T-cell (primary cell): ENCODE measurements around the gene RAP2B. TPM values are rescaled to one million over a fixed set of nuclear protein-coding genes. Genes with fewer than 3 reads are reported as not detected.

Experiments used
- ATAC-seq, 4 experiments: fragments of 200-7000 bp in 3 of 4; fragments of 150-1000 bp in 1 of 4; cut with Tn5 transposase; replicated peaks in 1 of 4; 1 replicate in 3 of 4; 2 replicates in 1 of 4; pipeline ENCODE4 v1.10.0; 2021; ENCODE audit warnings: moderate library complexity in 3 of 4, mild to moderate bottlenecking in 2 of 4, moderate number of reproducible peaks in 1 of 4
- CTCF ChIA-PET, 2 donors: fragments of 300-600 bp; sonication (Branson Sonifier 250); formaldehyde crosslinking; loops; one replicate each; lab custom pipeline; 2022; ENCODE audit warnings: antibody characterized with exemption in 2 of 2; lab: Charles Lee
- POLR2A ChIA-PET, 2 donors: fragments of 300-600 bp; sonication (Branson Sonifier 250); formaldehyde crosslinking; loops; one replicate each; lab custom pipeline; 2022; ENCODE audit warnings: antibody characterized with exemption in 2 of 2; lab: Charles Lee
- DNase-seq, 35 experiments: peaks; one replicate each; pipeline versions ENCODE4 v3.0.0 to v3.0.0-alpha.2; 2013 to 2023
- H3K27ac ChIP-seq: one replicate; pipeline ENCODE4 v1.5.1; 2013; ENCODE audit warnings: low read length
- H3K27me3 ChIP-seq, 2 experiments: replicated peaks in 1 of 2; 1 replicate in 1 of 2; 2 replicates in 1 of 2; pipeline versions ENCODE4 v1.6.1 to v1.7.0; 2013; ENCODE audit warnings: low read length in 1 of 2, mixed read lengths in 1 of 2; ENCODE audit not compliant: control insufficient read depth in 2 of 2, insufficient read depth in 2 of 2; ENCODE audit errors: extremely low read depth in 1 of 2
- H3K36me3 ChIP-seq, 2 donors: 1 replicate in 1 of 2; 2 replicates in 1 of 2; pipeline versions ENCODE4 v1.6.1 to v1.7.0; 2013; ENCODE audit warnings: low read length in 1 of 2; ENCODE audit not compliant: control insufficient read depth in 2 of 2, insufficient read depth in 1 of 2; ENCODE audit errors: extremely low read depth in 1 of 2
- H3K4me1 ChIP-seq, 2 experiments: 1 replicate in 1 of 2; 2 replicates in 1 of 2; pipeline versions ENCODE4 v1.6.1 to v1.7.0; 2013; ENCODE audit warnings: low read length in 2 of 2, mixed read lengths in 1 of 2; ENCODE audit not compliant: insufficient read depth in 2 of 2, control insufficient read depth in 1 of 2; ENCODE audit errors: extremely low read depth in 1 of 2
- H3K4me3 ChIP-seq, 2 donors: 1 replicate in 1 of 2; 2 replicates in 1 of 2; pipeline versions ENCODE4 v1.5.1 to v1.7.0; 2013; ENCODE audit warnings: mild to moderate bottlenecking in 2 of 2, low read length in 1 of 2, moderate library complexity in 1 of 2; ENCODE audit not compliant: control insufficient read depth in 1 of 2; ENCODE audit errors: extremely low read depth in 1 of 2
- H3K9me3 ChIP-seq: 2 replicates; pipeline ENCODE4 v1.7.0; 2013
- H3K27ac Mint-ChIP-seq, 2 donors: one replicate each; pipeline ENCODE4 v1.8.0; 2020 to 2021; ENCODE audit warnings: mild to moderate bottlenecking in 2 of 2, mixed read lengths in 2 of 2
- H3K27me3 Mint-ChIP-seq, 2 donors: one replicate each; pipeline ENCODE4 v1.8.0; 2021 to 2022; ENCODE audit warnings: mixed read lengths in 2 of 2
- H3K36me3 Mint-ChIP-seq: one replicate; pipeline ENCODE4 v1.8.0; 2021; ENCODE audit warnings: mixed read lengths
- H3K4me1 Mint-ChIP-seq, 3 donors: one replicate each; pipeline ENCODE4 v1.8.0; 2020 to 2022; ENCODE audit warnings: mixed read lengths in 3 of 3, mild to moderate bottlenecking in 1 of 3
- H3K4me3 Mint-ChIP-seq, 3 donors: one replicate each; pipeline ENCODE4 v1.8.0; 2020 to 2022; ENCODE audit warnings: mild to moderate bottlenecking in 3 of 3, mixed read lengths in 3 of 3, moderate library complexity in 3 of 3
- H3K9me3 Mint-ChIP-seq, 3 donors: one replicate each; pipeline ENCODE4 v1.8.0; 2020 to 2022; ENCODE audit warnings: mixed read lengths in 3 of 3
- WGBS: methylation state at CpG from one replicate; pipeline ENCODE4 v1.1.5; 2013; ENCODE audit warnings: missing lambda C conversion rate; ENCODE audit not compliant: insufficient coverage; 5-methylcytosine and 5-hydroxymethylcytosine counted together
- total RNA-seq, 35 experiments: library from RNA in 6 of 35; stranded (reverse) in 6 of 35; fragments of 120-200 nt in 1 of 35; gene quantifications; one replicate each; pipeline versions ENCODE4 v1.2.1 to v1.2.4 and lab custom pipeline; 2013 to 2026

The RAP2B gene
- total RNA-seq, 5 donors from 2014 or later (not counting 1 experiment from before 2014, with no cell fraction given) = 16.3 to 35.8 (median 28.1) TPM

DNA sequence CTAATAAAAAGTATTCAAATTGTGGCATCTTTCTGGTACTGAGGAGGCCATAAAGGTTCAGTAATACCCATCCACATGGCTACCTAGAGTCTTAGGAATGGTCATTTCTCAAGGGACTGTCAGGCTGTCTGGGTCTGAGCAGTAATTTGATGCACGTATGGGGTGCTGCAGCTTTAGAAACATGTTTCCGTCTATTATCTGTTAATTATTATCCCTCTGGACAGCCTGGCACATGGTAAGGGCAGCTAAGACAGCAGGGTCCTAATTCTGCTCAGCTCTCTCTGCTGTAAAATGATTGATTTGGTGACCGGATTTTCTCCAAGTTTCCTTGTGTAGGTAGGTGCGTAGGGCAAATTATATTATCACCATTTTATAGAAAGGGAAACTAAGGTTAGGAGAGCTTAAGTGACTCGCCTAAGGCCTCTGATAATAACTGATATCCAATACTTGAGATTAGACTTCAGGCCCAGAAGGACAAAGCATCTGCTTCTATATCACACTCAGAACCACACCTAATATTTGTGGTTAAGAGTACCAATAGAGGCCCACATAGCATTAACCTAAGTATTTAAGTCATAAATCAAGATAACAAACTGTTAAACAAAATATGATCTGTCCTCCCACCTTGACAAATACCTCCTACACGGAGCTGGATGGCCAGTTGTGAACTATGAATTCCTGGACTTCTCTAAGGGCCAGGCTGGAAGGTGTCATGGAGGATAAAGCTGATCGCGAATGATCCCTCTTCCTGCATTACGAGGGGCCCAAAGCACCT is 2.9 kb upstream of the RAP2B start:
- Mint-ChIP-seq H3K27me3 (no peaks in the 10 kb centered on the region), H3K4me1 (peaks cover 10 to 17% (median 16%) of the 10 kb centered on the region in 3 donors), H3K36me3 (peaks cover 3% of the 10 kb centered on the region), H3K9me3 (no peaks in the 10 kb centered on the region), H3K4me3 (peak overlapping the region; percentile 96 to 99 (median 98)), H3K27ac (peak overlapping the region in 1 of 2 donors; percentile 23)
- ChIA-PET POLR2A (interaction anchor here in 1 of 2 donors (1.0 kb wide), 1 partner anchor 18 kb away, joined by 3 read pairs; no protein-coding TSS in a partner anchor), CTCF (no interaction called here)
- Histone ChIP-seq H3K27me3 (peaks cover 0 to 2% of the 10 kb centered on the region in 2 experiments), H3K4me3 (no peak overlapping the region), H3K36me3 (no peaks in the 10 kb centered on the region), H3K9me3 (no peaks in the 10 kb centered on the region), H3K4me1 (peaks cover 7 to 8% of the 10 kb centered on the region in 2 experiments), H3K27ac (no peak overlapping the region)
- DNase-seq = no peak
- no peak for ATAC-seq
- WGBS = 92% methylated on average over 5 of the region's 9 CpGs

DNA sequence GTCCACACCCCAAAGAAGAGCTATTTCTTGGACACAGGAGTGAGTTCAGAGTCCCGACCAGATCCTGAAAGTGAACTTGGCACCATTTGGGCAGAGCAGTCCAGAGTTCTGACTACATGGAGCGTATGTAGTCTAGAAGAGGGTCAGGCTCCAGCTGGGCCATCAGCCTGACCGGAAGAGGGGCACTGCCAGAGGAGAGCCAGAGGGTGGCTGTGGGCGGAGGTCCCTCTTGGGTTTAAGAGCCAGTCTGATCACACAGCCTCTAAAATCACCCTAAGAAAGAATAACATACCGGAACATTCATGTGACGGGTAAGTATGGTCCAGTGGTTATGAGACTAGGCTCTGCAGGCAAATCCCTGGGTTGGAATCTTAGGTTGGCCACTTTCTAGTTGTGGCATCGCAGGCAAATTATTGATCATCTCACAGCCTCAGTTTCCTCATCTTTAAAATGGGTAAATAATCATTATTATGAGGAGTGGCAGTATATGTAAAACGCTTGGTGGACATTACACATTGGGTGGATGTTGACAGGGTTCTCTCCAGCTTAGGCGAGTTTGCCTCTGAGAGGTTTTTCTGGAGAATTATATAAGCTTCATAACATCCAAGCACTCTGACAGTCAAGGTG is 2.1 kb upstream of the RAP2B start:
- peak overlapping the region; percentile 70 to 88 for H3K4me3 ChIP-seq
- no peaks in the 10 kb centered on the region for H3K27me3 Mint-ChIP-seq
- H3K9me3 ChIP-seq = no peaks in the 10 kb centered on the region
- ATAC-seq (no peak), DNase-seq (no peak)
- no peaks in the 10 kb centered on the region for H3K36me3 ChIP-seq
- peaks cover 17 to 24% (median 24%) of the 10 kb centered on the region in 3 donors for H3K4me1 Mint-ChIP-seq
- H3K27me3 ChIP-seq = peaks cover 0 to 2% of the 10 kb centered on the region in 2 experiments
- ChIA-PET CTCF (interaction anchor here (0.5 to 1.8 kb wide), 5 partner anchors 46 to 462 kb away, joined by 3 to 12 read pairs (median 5); no protein-coding TSS in a partner anchor), POLR2A (interaction anchor here in 1 of 2 donors (1.0 kb wide), 1 partner anchor 19 kb away, joined by 3 read pairs; no protein-coding TSS in a partner anchor)
- H3K4me1 ChIP-seq = peaks cover 8 to 16% of the 10 kb centered on the region in 2 experiments
- H3K36me3 Mint-ChIP-seq = peaks cover 6% of the 10 kb centered on the region
- WGBS = 94% methylated on average over 2 of the region's 9 CpGs
- peak overlapping the region; percentile 96 to 99 (median 98) for H3K4me3 Mint-ChIP-seq
- H3K27ac ChIP-seq = peak overlapping the region; percentile 77
- no peaks in the 10 kb centered on the region for H3K9me3 Mint-ChIP-seq
- H3K27ac Mint-ChIP-seq = peak overlapping the region; percentile 96

DNA sequence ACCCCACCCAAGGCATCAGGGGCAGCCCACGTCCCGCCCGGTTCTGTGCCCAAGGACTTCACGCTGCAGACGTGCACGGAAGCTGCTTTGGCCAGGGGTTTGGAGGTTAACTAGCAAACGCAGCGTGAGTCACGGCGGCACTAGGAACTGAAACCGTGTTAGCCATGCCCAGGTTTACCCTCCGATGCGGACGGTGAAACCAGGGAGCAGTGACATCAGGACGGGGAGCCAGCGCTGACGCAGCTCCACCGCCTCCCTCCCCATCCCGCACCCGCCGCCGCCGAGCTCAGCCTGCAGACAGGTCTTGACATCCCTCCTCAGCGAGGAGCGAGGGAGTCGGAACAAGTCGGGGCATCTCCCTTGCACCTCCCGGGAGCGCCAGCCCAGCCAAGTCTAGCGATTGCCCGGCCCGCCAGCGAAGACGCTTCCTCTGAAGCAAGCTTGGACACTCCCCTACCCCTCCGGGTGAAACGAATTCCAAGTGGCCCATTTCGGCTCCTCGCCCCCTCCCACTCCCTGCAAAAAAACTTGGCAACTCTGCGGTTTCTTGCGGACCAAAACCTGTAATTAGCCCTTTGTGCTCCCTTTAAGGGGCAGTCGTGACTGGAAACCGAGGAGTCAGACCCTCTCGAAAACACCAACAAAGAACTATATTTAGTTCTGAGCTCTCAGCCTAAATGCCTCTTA is 1.4 kb upstream of the RAP2B start:
- H3K4me1 Mint-ChIP-seq = peaks cover 24 to 31% (median 31%) of the 10 kb centered on the region in 3 donors
- H3K27ac ChIP-seq = peak overlapping the region; percentile 77
- H3K4me1 ChIP-seq = peaks cover 8 to 23% of the 10 kb centered on the region in 2 experiments
- DNase-seq (peak; percentile 42 to 82 (median 53)), ATAC-seq (peak; percentile 10 to 22 (median 17))
- no peaks in the 10 kb centered on the region for H3K27me3 Mint-ChIP-seq
- POLR2A ChIA-PET = interaction anchor here (0.7 to 2.0 kb wide), 3 partner anchors 61 to 895 kb away, joined by 3 to 7 read pairs (median 4); no protein-coding TSS in a partner anchor
- H3K4me3 Mint-ChIP-seq = peak overlapping the region; percentile 96 to 99 (median 98)
- H3K4me3 ChIP-seq = peak overlapping the region; percentile 70 to 88
- peaks cover 6% of the 10 kb centered on the region for H3K36me3 Mint-ChIP-seq
- WGBS = 0% methylated on average over 37 of the region's 43 CpGs
- no peaks in the 10 kb centered on the region for H3K27me3 ChIP-seq
- no peaks in the 10 kb centered on the region for H3K36me3 ChIP-seq
- no peaks in the 10 kb centered on the region for H3K9me3 ChIP-seq
- CTCF ChIA-PET = interaction anchor here (0.5 to 1.8 kb wide), 20 partner anchors 9 to 1992 kb away, joined by 3 to 12 read pairs (median 4); no protein-coding TSS in a partner anchor
- H3K9me3 Mint-ChIP-seq = no peaks in the 10 kb centered on the region
- H3K27ac Mint-ChIP-seq = peak overlapping the region; percentile 96

GRCh38 chr3:153161138-153161713 is 800 bp upstream of the RAP2B start:
- Histone ChIP-seq H3K27ac (peak overlapping the region; percentile 77), H3K36me3 (no peaks in the 10 kb centered on the region), H3K27me3 (no peaks in the 10 kb centered on the region), H3K4me1 (peaks cover 11 to 29% of the 10 kb centered on the region in 2 experiments), H3K4me3 (peak overlapping the region; percentile 70 to 88), H3K9me3 (no peaks in the 10 kb centered on the region)
- under 1% methylated on average over 17 of the region's 27 CpGs for WGBS
- DNase-seq (peak; percentile 71 to 95 (median 90)), ATAC-seq (peak; percentile 75 to 84 (median 80))
- no peaks in the 10 kb centered on the region for H3K9me3 Mint-ChIP-seq
- peak overlapping the region; percentile 96 to 99 (median 98) for H3K4me3 Mint-ChIP-seq
- peak overlapping the region; percentile 96 for H3K27ac Mint-ChIP-seq
- H3K27me3 Mint-ChIP-seq = no peaks in the 10 kb centered on the region
- POLR2A ChIA-PET = interaction anchor here (0.6 to 2.0 kb wide), 4 partner anchors 60 to 896 kb away, joined by 3 to 7 read pairs (median 4); no protein-coding TSS in a partner anchor
- CTCF ChIA-PET = interaction anchor here (0.5 to 1.8 kb wide), 22 partner anchors 9 to 1993 kb away, joined by 3 to 12 read pairs (median 3); no protein-coding TSS in a partner anchor
- H3K36me3 Mint-ChIP-seq = peaks cover 6% of the 10 kb centered on the region
- H3K4me1 Mint-ChIP-seq = peaks cover 31 to 38% (median 37%) of the 10 kb centered on the region in 3 donors

DNA sequence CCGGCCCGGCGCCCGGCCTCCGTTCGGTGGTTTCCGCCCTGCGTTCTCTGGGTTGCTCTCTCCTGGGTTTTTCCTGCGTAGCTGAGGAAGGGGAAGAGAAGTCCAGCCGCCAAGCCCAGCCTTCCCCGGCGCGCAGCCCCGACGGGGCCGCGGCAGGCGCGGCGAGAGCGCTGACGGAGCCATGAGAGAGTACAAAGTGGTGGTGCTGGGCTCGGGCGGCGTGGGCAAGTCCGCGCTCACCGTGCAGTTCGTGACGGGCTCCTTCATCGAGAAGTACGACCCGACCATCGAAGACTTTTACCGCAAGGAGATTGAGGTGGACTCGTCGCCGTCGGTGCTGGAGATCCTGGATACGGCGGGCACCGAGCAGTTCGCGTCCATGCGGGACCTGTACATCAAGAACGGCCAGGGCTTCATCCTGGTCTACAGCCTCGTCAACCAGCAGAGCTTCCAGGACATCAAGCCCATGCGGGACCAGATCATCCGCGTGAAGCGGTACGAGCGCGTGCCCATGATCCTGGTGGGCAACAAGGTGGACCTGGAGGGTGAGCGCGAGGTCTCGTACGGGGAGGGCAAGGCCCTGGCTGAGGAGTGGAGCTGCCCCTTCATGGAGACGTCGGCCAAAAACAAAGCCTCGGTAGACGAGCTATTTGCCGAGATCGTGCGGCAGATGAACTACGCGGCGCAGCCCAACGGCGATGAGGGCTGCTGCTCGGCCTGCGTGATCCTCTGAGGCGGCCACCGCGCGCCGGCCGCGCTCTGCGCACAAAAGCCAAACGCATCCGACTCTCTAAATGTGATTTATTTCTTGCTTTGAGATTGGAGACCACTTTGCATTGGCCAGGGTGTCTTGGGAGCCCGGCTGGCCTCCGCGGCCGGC is 727 bp downstream of the RAP2B start:
- Histone ChIP-seq H3K27ac (no peak overlapping the region), H3K27me3 (no peaks in the 10 kb centered on the region), H3K4me3 (peak overlapping the region; percentile 70 to 91), H3K4me1 (peaks cover 13 to 38% of the 10 kb centered on the region in 2 experiments), H3K9me3 (no peaks in the 10 kb centered on the region), H3K36me3 (peaks cover 0 to 3% of the 10 kb centered on the region in 2 donors)
- Mint-ChIP-seq H3K4me3 (peak overlapping the region; percentile 96 to 99 (median 98)), H3K36me3 (peaks cover 6% of the 10 kb centered on the region), H3K9me3 (no peaks in the 10 kb centered on the region), H3K4me1 (peaks cover 45 to 53% (median 52%) of the 10 kb centered on the region in 3 donors), H3K27me3 (no peaks in the 10 kb centered on the region), H3K27ac (peak overlapping the region; percentile 92)
- under 1% methylated on average over 85 of the region's 86 CpGs for WGBS
- ChIA-PET CTCF (interaction anchor here (0.6 to 1.8 kb wide), 5 partner anchors 46 to 356 kb away, joined by 3 to 7 read pairs (median 5); no protein-coding TSS in a partner anchor), POLR2A (interaction anchor here (0.5 to 0.6 kb wide), 3 partner anchors 14 to 1882 kb away, joined by 5 to 10 read pairs (median 7); no protein-coding TSS in a partner anchor)
- peak in 30 of 35 experiments; percentile 10 to 61 (median 24) for DNase-seq
- peak in 3 of 4 experiments; percentile 6 to 11 (median 10) for ATAC-seq
